Thoracic aorta (tissue), 2 donors: ENCODE measurements around the gene MEGF11. TPM values are rescaled to one million over a fixed set of nuclear protein-coding genes. Genes with fewer than 3 reads are reported as not detected.

ENCODE experiments used
- ATAC-seq: fragments of 150-250 bp; one replicate; pipeline ENCODE4 v1.8.0; 2017; ENCODE audit warnings: low read depth; ENCODE audit not compliant: insufficient number of reproducible peaks, low FRiP score
- DNase-seq: peaks from one replicate; pipeline ENCODE4 v3.0.0-alpha.2; 2020; ENCODE audit warnings: low spot score
- H3K27ac ChIP-seq, 2 donors: fragments of 200-600 bp; sonication (generic); 1 replicate in 1 of 2; 2 replicates in 1 of 2; pipeline ENCODE4 v1.5.1; 2016; ENCODE audit warnings: mild to moderate bottlenecking in 2 of 2, moderate library complexity in 2 of 2
- H3K27me3 ChIP-seq: fragments of 200-600 bp; sonication (generic); replicated peaks from 2 replicates; pipeline ENCODE4 v1.6.0; 2016; ENCODE audit warnings: mild to moderate bottlenecking; ENCODE audit not compliant: insufficient read depth
- H3K36me3 ChIP-seq: fragments of 200-600 bp; sonication (generic); one replicate; pipeline ENCODE4 v1.5.1; 2016
- H3K4me1 ChIP-seq, 2 donors: fragments of 200-600 bp; sonication (generic); 1 replicate in 1 of 2; 2 replicates in 1 of 2; pipeline versions ENCODE4 v1.5.1 to v1.6.0; 2016; ENCODE audit warnings: low read depth in 2 of 2, mild to moderate bottlenecking in 1 of 2; ENCODE audit not compliant: control insufficient read depth in 1 of 2
- H3K4me3 ChIP-seq: fragments of 200-600 bp; sonication (generic); 2 replicates; pipeline ENCODE4 v1.5.1; 2016; ENCODE audit warnings: mild to moderate bottlenecking
- H3K9me3 ChIP-seq: fragments of 200-600 bp; sonication (generic); 2 replicates; pipeline ENCODE4 v1.5.1; 2016
- total RNA-seq, 2 donors: library from RNA; depleted of rRNA; stranded (reverse); fragments of >200 nt; gene quantifications; one replicate each; pipeline versions ENCODE4 v1.1.0 to v1.2.3, GENCODE V29; 2016
- TF ChIP-seq, protein P1 (sequence below): fragments of 200-600 bp; sonication (generic); IDR thresholded peaks from one replicate; pipeline ENCODE4 v1.5.1; 2019; ENCODE audit warnings: antibody characterized with exemption

MEGF11 gene
- total RNA-seq, 2 donors from 2014 or later = not detected

DNA sequence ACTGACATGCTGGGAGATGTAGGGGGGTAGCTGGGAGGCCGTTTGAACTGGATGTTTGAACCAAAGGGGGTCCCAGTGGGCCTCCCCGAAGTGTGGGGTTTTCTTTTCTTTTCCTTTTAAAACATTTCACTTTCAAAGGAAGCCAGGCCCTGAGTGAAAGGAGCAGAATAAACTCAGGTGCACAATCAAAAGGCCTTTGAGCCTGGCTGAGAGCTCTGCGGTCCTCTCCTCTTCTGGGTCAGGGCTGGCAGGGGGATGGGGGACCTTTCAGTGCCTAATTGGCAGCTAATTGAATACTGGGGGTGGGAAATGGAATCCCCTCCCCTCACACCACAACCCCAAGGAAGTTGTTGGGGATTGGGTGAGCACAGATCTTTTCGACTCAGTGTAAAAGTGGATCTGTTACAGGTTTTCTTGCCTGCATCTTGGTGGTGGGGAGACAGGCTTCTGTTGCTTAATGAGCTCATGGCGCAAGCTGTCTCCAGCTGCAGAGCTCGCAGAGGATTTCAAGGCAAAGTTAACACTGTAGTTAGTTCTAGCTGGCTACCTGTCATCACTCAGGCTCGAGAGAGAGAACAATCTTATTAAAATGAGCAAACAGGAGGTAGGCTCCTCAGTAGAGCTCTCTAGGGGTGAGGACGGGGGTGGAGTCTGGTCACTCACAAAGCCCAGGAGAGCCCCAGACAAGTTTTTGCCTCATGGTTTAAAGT, 251.7 kb downstream of the MEGF11 start:
- Histone ChIP-seq H3K4me1 (no peaks in the 10 kb centered on the region), H3K36me3 (no peaks in the 10 kb centered on the region), H3K4me3 (no peak overlapping the region), H3K27ac (no peak overlapping the region), H3K27me3 (no peaks in the 10 kb centered on the region), H3K9me3 (no peaks in the 10 kb centered on the region)
- no peak for DNase-seq
- TF ChIP-seq, protein P1, sequence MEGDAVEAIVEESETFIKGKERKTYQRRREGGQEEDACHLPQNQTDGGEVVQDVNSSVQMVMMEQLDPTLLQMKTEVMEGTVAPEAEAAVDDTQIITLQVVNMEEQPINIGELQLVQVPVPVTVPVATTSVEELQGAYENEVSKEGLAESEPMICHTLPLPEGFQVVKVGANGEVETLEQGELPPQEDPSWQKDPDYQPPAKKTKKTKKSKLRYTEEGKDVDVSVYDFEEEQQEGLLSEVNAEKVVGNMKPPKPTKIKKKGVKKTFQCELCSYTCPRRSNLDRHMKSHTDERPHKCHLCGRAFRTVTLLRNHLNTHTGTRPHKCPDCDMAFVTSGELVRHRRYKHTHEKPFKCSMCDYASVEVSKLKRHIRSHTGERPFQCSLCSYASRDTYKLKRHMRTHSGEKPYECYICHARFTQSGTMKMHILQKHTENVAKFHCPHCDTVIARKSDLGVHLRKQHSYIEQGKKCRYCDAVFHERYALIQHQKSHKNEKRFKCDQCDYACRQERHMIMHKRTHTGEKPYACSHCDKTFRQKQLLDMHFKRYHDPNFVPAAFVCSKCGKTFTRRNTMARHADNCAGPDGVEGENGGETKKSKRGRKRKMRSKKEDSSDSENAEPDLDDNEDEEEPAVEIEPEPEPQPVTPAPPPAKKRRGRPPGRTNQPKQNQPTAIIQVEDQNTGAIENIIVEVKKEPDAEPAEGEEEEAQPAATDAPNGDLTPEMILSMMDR = no peak
- ATAC-seq = no peak

GRCh38 chr15:66001042-66001441, 252.5 kb downstream of the MEGF11 start:
- Histone ChIP-seq H3K4me1 (no peaks in the 10 kb centered on the region), H3K4me3 (no peak overlapping the region), H3K9me3 (no peaks in the 10 kb centered on the region), H3K36me3 (no peaks in the 10 kb centered on the region), H3K27me3 (no peaks in the 10 kb centered on the region), H3K27ac (no peak overlapping the region)
- TF ChIP-seq, protein P1 = no peak
- ATAC-seq (no peak), DNase-seq (no peak)

DNA sequence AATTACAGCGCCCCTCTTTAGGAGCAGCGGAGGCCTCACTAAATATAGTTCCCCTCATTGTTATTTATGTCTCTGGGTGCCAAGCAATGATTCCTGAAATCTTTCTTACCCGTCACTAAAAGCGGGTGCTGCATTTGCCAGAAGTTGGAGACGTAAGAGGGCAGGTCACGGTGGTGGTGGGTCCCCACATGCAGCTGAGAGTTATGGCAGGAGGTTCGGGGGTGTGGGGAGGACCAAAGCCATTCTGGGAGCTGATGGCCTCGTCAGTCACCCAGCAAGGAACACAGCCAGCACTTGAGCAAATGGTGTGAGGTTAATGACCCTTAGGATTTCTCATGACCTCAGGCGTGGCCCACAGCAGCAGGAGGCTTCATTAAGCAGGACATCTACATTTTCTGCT, 255.1 kb downstream of the MEGF11 start:
- no peaks in the 10 kb centered on the region for H3K9me3 ChIP-seq
- DNase-seq (no peak), ATAC-seq (no peak)
- TF ChIP-seq, protein P1 = no peak
- no peaks in the 10 kb centered on the region for H3K36me3 ChIP-seq
- no peaks in the 10 kb centered on the region for H3K4me1 ChIP-seq
- no peak overlapping the region for H3K27ac ChIP-seq
- no peaks in the 10 kb centered on the region for H3K27me3 ChIP-seq
- H3K4me3 ChIP-seq = no peak overlapping the region

DNA sequence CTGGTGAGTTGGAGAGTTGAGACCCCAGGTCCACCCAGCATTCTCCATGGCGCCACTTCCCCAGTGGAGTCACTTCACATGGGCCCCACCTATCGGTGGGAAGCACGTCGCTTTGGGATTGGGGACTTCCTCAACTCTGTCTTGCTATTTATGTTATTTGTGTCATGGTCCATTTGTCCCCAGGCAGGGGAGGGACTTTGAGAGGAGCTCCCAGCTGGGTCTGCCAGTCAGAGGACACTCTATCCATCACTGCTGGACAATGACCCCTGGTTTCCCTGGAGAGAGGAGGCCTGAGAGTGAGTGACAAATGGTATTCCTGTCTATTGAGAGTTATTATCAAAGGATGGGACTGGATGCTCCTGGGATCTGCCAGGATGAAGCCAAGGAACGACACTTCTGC, 256.6 kb downstream of the MEGF11 start:
- Histone ChIP-seq H3K27ac (no peak overlapping the region), H3K4me3 (no peak overlapping the region), H3K27me3 (no peaks in the 10 kb centered on the region), H3K4me1 (no peaks in the 10 kb centered on the region), H3K9me3 (no peaks in the 10 kb centered on the region), H3K36me3 (no peaks in the 10 kb centered on the region)
- TF ChIP-seq, protein P1 = no peak
- no peak for ATAC-seq
- DNase-seq = no peak

DNA sequence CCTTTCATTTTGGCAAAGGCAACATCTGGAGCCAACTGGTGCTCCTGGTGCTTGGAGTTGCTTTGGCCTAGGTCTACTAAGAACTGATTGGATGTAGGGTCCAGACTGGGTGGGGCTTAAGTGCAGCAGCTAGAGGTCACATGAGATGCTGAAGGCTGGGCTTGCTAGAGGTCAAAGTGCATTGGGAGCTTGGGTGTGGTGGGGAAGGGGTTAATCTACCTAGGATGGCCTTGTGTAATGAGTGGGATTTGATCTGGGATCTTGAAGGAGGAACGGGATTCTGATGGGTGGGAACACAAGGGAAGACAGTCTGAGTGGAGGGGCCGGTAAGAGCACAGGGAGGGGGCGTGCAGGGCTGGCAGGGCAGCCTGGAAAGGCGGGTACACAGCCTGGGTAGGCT, 258.7 kb downstream of the MEGF11 start:
- H3K27me3 ChIP-seq = no peaks in the 10 kb centered on the region
- TF ChIP-seq, protein P1 = no peak
- no peaks in the 10 kb centered on the region for H3K9me3 ChIP-seq
- ATAC-seq (no peak), DNase-seq (no peak)
- H3K4me3 ChIP-seq = no peak overlapping the region
- no peaks in the 10 kb centered on the region for H3K4me1 ChIP-seq
- no peak overlapping the region for H3K27ac ChIP-seq
- H3K36me3 ChIP-seq = no peaks in the 10 kb centered on the region
